ENCODE measurements around the gene CLCN7.

DNA sequence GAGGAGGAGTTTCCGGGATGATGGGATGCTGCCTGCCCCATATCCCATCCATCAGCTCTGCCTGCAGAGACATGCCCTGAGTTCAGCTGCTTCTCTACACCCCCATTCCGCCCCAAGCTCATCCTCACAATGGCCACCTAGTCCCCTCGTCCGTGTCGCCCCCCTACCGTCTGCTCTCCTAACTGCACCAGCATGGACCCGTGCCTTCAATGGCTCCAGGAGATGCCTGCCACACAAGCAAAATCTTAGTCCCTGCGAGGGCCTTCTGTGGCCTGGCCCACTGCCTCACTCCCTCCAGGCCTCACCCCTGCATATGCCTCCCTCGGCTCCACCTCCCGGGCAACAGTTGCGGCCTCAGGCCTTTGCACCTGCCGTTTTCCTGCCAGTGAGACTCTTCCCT, 16.5 kb upstream of the CLCN7 start:
- TF ChIP-seq CTCF (IDR thresholded peaks at IDR 0.05) (no peak), EZH2 (IDR thresholded peaks at IDR 0.05) (no peak)

Measured in neural progenitor cell (in vitro differentiated cells).